KMS-11 (cell line): Measurements from ENCODE around the gene ADCY4.

Experiments used
- H2AFZ ChIP-seq: fragments of 200-600 bp; sonication (generic); 2 replicates; pipeline ENCODE4 v1.6.1; 2016; ENCODE audit warnings: antibody characterized with exemption, mixed run types, low read depth
- H3K27ac ChIP-seq: fragments of 200-600 bp; sonication (generic); 2 replicates; pipeline ENCODE4 v1.6.1; 2016; ENCODE audit warnings: mild to moderate bottlenecking, mixed run types
- H3K27me3 ChIP-seq: fragments of 200-600 bp; sonication (generic); 2 replicates; pipeline ENCODE4 v1.6.1; 2017; ENCODE audit warnings: mild to moderate bottlenecking, low read depth, mixed run types, moderate library complexity; ENCODE audit not compliant: insufficient read depth
- H3K36me3 ChIP-seq: fragments of 200-600 bp; sonication (generic); 2 replicates; pipeline ENCODE4 v1.6.1; 2017; ENCODE audit warnings: mild to moderate bottlenecking, mixed run types; ENCODE audit not compliant: insufficient read depth
- H3K4me1 ChIP-seq: fragments of 200-600 bp; sonication (generic); 2 replicates; pipeline ENCODE4 v1.6.1; 2016; ENCODE audit warnings: mild to moderate bottlenecking, low read depth, mixed run types; ENCODE audit not compliant: poor library complexity, severe bottlenecking
- H3K4me2 ChIP-seq: fragments of 200-600 bp; sonication (generic); 2 replicates; pipeline ENCODE4 v1.7.0; 2016; ENCODE audit warnings: mild to moderate bottlenecking, mixed run types
- H3K4me3 ChIP-seq: fragments of 200-600 bp; sonication (generic); IDR thresholded peaks from 2 replicates; pipeline ENCODE4 v1.6.1; 2017; ENCODE audit warnings: low read depth, low read length, mixed read lengths; ENCODE audit not compliant: insufficient read depth
- H3K79me2 ChIP-seq: fragments of 200-600 bp; sonication (generic); 2 replicates; pipeline ENCODE4 v1.6.1; 2016; ENCODE audit warnings: low read depth, mixed run types; ENCODE audit not compliant: insufficient read depth
- H3K9ac ChIP-seq: fragments of 200-600 bp; sonication (generic); 2 replicates; pipeline ENCODE4 v1.6.1; 2016; ENCODE audit warnings: mild to moderate bottlenecking, mixed run types
- H4K20me1 ChIP-seq: fragments of 200-600 bp; sonication (generic); 2 replicates; pipeline ENCODE4 v1.6.1; 2016; ENCODE audit warnings: mild to moderate bottlenecking, mixed run types; ENCODE audit not compliant: insufficient read depth
- CTCF ChIP-seq: fragments of 200-600 bp; sonication (generic); conservative IDR thresholded peaks from 2 replicates; pipeline ENCODE4 v1.6.1; 2017; ENCODE audit warnings: low read depth, mild to moderate bottlenecking, antibody characterized with exemption, low read length, moderate library complexity, mixed read lengths

The ADCY4 gene

GRCh38 chr14:24311837-24312615 lies 22.8 kb downstream of the ADCY4 start:
- Histone ChIP-seq H3K4me2 (peak overlapping the region; percentile 91), H3K9ac (peak overlapping the region; percentile 77), H2AFZ (0 out of 2 replicates have a peak overlapping the region, but pooled peaks have one; percentile 34), H3K79me2 (peaks cover 9% of the 10 kb centered on the region; the same call in 1 of the 2 replicates), H4K20me1 (no peaks in the 10 kb centered on the region), H3K4me1 (peaks cover 37% of the 10 kb centered on the region), H3K4me3 (no peak overlapping the region), H3K27ac (peak overlapping the region; percentile 80), H3K27me3 (no peaks in the 10 kb centered on the region), H3K36me3 (no peaks in the 10 kb centered on the region)
- no peak for TF ChIP-seq CTCF

- Histone ChIP-seq H3K9ac (peak within 1 kb of the TSS; percentile 77), H4K20me1 (no peaks in the 10 kb centered on the region), H3K4me1 (peaks cover 37% of the 10 kb centered on the region), H3K36me3 (no peaks in the 10 kb centered on the region), H2AFZ (peak within 1 kb of the TSS; percentile 34), H3K27ac (peak within 1 kb of the TSS; percentile 80), H3K27me3 (no peaks in the 10 kb centered on the region), H3K4me2 (peak within 1 kb of the TSS; percentile 91), H3K4me3 (no peak within 1 kb of the TSS), H3K79me2 (peaks cover 9% of the 10 kb centered on the region; the same call in 1 of the 2 replicates)
- TF ChIP-seq CTCF = peak; percentile 18; the same call in 1 of the 2 replicates
Measured at GRCh38 chr14:24310646-24311604, 23.9 kb downstream of the ADCY4 start, which contains the start of gene LTB4R. Gene LTB4R (plus strand): TSS chr14:24311502. CDS start chr14:24315652, 4,150 bp downstream.

- H3K36me3 ChIP-seq = no peaks in the 10 kb centered on the region
- peak overlapping the region; percentile 66 for H3K4me2 ChIP-seq
Measured at GRCh38 chr14:24310265-24310645, 24.6 kb downstream of the ADCY4 start.

More at GRCh38 chr14:24310265-24310645, 24.6 kb downstream of the ADCY4 start:
- peaks cover 9% of the 10 kb centered on the region; the same call in 1 of the 2 replicates for H3K79me2 ChIP-seq
- peaks cover 37% of the 10 kb centered on the region for H3K4me1 ChIP-seq
- TF ChIP-seq CTCF = no peak
- H3K27me3 ChIP-seq = no peaks in the 10 kb centered on the region
- no peak overlapping the region for H3K4me3 ChIP-seq
- peak overlapping the region; percentile 77; the same call in 1 of the 2 replicates for H3K9ac ChIP-seq
- H3K27ac ChIP-seq = peak overlapping the region; percentile 80
- no peak overlapping the region for H2AFZ ChIP-seq
- H4K20me1 ChIP-seq = no peaks in the 10 kb centered on the region
